Duodenal mucosa (tissue), 2 donors: Measurements from ENCODE around the gene UVRAG.

ENCODE experiments used
- H3K27ac ChIP-seq: one replicate; pipeline ENCODE4 v1.7.0; 2013; ENCODE audit warnings: low read depth, low read length
- H3K27me3 ChIP-seq, 2 donors: one replicate each; pipeline ENCODE4 v1.7.0; 2013; ENCODE audit warnings: low read length in 2 of 2, control low read depth in 1 of 2; ENCODE audit not compliant: insufficient read depth in 2 of 2, control insufficient read depth in 1 of 2
- H3K36me3 ChIP-seq, 2 donors: one replicate each; pipeline ENCODE4 v1.7.0; 2013; ENCODE audit warnings: low read length in 2 of 2, control low read depth in 1 of 2; ENCODE audit not compliant: insufficient read depth in 2 of 2, control insufficient read depth in 1 of 2
- H3K4me1 ChIP-seq, 2 donors: one replicate each; pipeline ENCODE4 v1.7.0; 2013; ENCODE audit warnings: low read length in 2 of 2, control low read depth in 1 of 2; ENCODE audit not compliant: insufficient read depth in 2 of 2, control insufficient read depth in 1 of 2
- H3K4me3 ChIP-seq, 2 donors: one replicate each; pipeline ENCODE4 v1.7.0; 2013; ENCODE audit warnings: low read length in 2 of 2, low read depth in 1 of 2
- H3K9ac ChIP-seq, 2 donors: one replicate each; pipeline ENCODE4 v1.7.0; 2013; ENCODE audit warnings: low read length in 2 of 2, low read depth in 1 of 2
- H3K9me3 ChIP-seq, 2 donors: one replicate each; pipeline ENCODE4 v1.7.0; 2013; ENCODE audit warnings: low read length in 2 of 2, control low read depth in 1 of 2; ENCODE audit not compliant: control insufficient read depth in 1 of 2

UVRAG gene

DNA sequence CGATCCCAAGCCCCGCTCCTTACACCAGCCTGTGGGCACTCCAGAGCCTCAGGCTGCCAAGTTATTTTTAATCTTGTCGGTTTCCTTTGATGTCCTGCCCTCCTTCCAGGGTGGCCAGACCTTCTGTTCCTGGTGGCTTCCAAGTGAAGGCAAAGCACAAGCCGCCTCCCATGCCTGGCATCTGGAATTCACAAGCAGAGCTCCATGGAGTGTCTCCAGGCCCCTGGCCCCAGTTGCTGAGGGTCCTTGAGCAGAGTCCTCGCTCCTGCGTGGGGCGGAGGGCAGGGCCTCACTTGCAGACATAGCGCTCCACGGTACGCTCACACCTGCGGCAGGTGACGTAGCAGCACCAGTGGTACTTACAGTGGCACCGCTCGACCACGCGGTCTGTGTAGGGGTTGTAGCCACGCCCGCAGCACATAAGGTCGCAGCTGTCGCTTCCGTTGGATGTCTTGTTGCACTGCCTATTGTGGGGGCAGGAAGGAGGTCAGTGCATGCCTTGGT, 371.8 kb downstream of the UVRAG start:
- H3K4me3 ChIP-seq: no peak overlapping the region
- no peaks in the 10 kb centered on the region for H3K4me1 ChIP-seq
- no peak overlapping the region for H3K27ac ChIP-seq
- H3K9me3 ChIP-seq: no peaks in the 10 kb centered on the region
- no peaks in the 10 kb centered on the region for H3K27me3 ChIP-seq
- no peaks in the 10 kb centered on the region for H3K36me3 ChIP-seq
- no peak overlapping the region for H3K9ac ChIP-seq

GRCh38 chr11:76188873-76189272, 373.9 kb downstream of the UVRAG start:
- Histone ChIP-seq H3K9me3 (no peaks in the 10 kb centered on the region), H3K9ac (no peak overlapping the region), H3K27ac (no peak overlapping the region), H3K4me3 (no peak overlapping the region), H3K36me3 (no peaks in the 10 kb centered on the region), H3K4me1 (no peaks in the 10 kb centered on the region), H3K27me3 (no peaks in the 10 kb centered on the region)

- H3K4me1 ChIP-seq: no peaks in the 10 kb centered on the region
- H3K36me3 ChIP-seq: no peaks in the 10 kb centered on the region
- no peak overlapping the region for H3K9ac ChIP-seq
- no peak overlapping the region for H3K27ac ChIP-seq
- no peaks in the 10 kb centered on the region for H3K27me3 ChIP-seq
- no peaks in the 10 kb centered on the region for H3K9me3 ChIP-seq
- no peak overlapping the region for H3K4me3 ChIP-seq
Observed at GRCh38 chr11:76189682-76190081, 374.7 kb downstream of the UVRAG start.

DNA sequence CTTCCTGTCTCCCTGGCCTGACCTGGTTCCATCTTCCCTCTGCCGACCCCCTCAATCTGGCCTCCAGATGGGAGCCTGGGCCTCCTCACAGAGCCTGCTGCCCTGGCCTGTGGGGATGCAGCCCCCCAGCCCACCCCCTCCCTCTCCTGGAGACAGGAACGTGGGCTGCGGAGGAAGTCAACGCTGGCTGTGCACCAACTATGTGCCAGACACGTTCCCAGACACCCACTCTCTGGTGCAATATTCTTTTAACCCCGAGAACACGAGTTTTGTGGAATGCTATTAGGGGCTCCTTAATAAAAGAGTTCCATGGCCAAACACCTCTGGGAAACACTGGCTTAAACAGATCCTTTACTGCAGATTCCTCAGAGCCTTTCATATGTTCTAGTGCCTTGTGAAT, 375.4 kb downstream of the UVRAG start:
- no peaks in the 10 kb centered on the region for H3K4me1 ChIP-seq
- H3K4me3 ChIP-seq: no peak overlapping the region
- H3K9me3 ChIP-seq: no peaks in the 10 kb centered on the region
- no peaks in the 10 kb centered on the region for H3K36me3 ChIP-seq
- H3K27me3 ChIP-seq: no peaks in the 10 kb centered on the region
- no peak overlapping the region for H3K27ac ChIP-seq
- H3K9ac ChIP-seq: no peak overlapping the region
